A549 treated with AZD2906 at 1 μM for 4 hours (cell line): ENCODE results near the gene MT1E. TPM values are rescaled to one million over a fixed set of nuclear protein-coding genes. Genes with fewer than 3 reads are reported as not detected.

Experiments used
- total RNA-seq: library from RNA; stranded (reverse); fragments of 200-300 nt; extraction: Qiagen RNA extraction; gene quantifications from 5 replicates; pipeline ENCODE4 v1.2.3, GENCODE V29; 2022

Gene MT1E
- 0.15 to 0.21 TPM in 2 of 5 replicates, not detected in the others for total RNA-seq

GRCh38 chr16:56625140-56625942 is at the start of gene MT1E:
MT1E (plus strand) TSS chr16:56625781; CDS start chr16:56625852, 71 bp downstream.

DNA sequence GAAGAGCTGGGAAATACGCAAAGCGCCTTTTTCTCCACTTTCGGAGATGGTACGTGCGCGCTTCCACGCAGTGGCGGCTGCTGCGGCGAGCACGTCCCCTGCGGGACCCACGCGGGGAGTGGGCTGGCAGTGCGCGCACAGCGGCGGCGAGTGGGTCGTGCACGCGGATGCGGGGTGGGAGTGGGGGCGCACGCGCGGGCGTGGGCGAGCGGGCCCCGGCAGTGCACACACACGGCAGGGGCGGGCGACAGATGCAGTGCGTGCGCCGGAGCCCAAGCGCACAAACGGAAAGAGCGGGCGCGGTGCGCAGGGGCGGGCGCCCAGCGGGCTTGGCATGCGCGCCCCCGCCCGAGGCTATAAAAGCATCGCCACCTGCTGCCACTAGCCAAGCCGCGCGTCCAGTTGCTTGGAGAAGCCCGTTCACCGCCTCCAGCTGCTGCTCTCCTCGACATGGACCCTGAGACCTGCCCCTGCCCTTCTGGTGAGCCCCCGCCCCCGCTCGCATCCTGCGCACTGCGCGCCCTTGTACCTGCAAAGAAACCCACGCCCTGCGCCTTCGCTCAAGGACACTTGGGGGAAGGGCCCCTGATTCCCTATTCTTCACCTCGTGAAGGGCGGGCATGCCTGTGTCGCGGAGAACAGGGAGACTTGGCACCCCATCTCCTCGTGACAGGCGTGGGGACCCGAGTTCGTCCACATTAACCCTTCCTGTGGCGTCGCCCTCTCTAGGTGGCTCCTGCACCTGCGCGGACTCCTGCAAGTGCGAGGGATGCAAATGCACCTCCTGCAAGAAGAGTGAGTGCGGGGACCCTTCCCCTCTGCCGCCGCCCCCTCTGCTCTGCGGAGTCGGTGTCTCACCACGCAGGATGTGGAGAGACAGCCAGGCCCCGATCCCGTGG is 36.2 kb upstream of the MT1E start, which contains the start of gene MT3:
Gene MT3, plus strand, starts transcription at position 388 of the 899 bp plus-strand sequence. Its CDS starts 63 bp downstream, at position 451.

DNA sequence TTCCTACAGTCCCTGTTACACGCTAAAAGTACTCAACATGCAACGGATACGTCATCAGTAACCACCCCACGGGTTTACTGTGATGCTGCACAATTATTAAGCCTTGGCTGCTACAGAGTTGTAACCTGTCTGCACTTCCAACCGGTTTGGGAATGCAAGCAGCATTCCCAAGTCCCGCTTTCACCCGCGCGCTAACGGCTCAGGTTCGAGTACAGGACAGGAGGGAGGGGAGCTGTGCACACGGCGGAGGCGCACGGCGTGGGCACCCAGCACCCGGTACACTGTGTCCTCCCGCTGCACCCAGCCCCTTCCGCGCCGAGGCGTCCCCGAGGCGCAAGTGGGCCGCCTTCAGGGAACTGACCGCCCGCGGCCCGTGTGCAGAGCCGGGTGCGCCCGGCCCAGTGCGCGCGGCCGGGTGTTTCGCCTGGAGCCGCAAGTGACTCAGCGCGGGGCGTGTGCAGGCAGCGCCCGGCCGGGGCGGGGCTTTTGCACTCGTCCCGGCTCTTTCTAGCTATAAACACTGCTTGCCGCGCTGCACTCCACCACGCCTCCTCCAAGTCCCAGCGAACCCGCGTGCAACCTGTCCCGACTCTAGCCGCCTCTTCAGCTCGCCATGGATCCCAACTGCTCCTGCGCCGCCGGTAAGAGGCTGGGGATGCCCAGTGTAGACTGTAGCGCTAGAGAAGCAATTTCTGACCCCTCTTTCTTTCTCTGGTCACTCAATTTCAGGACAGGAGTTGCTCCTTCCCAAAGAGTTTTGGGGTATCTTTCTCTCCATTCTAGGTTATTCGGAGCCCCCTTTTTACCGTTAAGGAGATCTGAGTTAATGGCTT is 17.3 kb upstream of the MT1E start, which contains the start of gene MT2A:
Gene MT2A, plus strand, starts transcription at position 542 of the 833 bp plus-strand sequence. Its CDS starts 72 bp downstream, at position 614.

GRCh38 chr16:56632156-56632847 is 6.7 kb downstream of the MT1E start, which contains the start of gene MT1M:
MT1M (plus strand) TSS chr16:56632659; CDS start chr16:56632732, 73 bp downstream.

GRCh38 chr16:56637814-56638750 is 12.5 kb downstream of the MT1E start, which contains the start of gene MT1A:
MT1A (plus strand) TSS chr16:56638666; CDS start chr16:56638739, 73 bp downstream.

GRCh38 chr16:56651586-56651985 is 26.0 kb downstream of the MT1E start, which contains the start of gene MT1B:
MT1B (plus strand) TSS chr16:56651886; CDS start chr16:56651954, 68 bp downstream.

GRCh38 chr16:56657555-56658326 is 32.2 kb downstream of the MT1E start, which contains the start of gene MT1F:
MT1F (plus strand) TSS chr16:56657959; CDS start chr16:56658059, 100 bp downstream.

GRCh38 chr16:56667581-56668571 is 42.3 kb downstream of the MT1E start, which contains the start of gene MT1G:
MT1G (minus strand) TSS chr16:56668065; CDS start chr16:56667993, 72 bp downstream.

DNA sequence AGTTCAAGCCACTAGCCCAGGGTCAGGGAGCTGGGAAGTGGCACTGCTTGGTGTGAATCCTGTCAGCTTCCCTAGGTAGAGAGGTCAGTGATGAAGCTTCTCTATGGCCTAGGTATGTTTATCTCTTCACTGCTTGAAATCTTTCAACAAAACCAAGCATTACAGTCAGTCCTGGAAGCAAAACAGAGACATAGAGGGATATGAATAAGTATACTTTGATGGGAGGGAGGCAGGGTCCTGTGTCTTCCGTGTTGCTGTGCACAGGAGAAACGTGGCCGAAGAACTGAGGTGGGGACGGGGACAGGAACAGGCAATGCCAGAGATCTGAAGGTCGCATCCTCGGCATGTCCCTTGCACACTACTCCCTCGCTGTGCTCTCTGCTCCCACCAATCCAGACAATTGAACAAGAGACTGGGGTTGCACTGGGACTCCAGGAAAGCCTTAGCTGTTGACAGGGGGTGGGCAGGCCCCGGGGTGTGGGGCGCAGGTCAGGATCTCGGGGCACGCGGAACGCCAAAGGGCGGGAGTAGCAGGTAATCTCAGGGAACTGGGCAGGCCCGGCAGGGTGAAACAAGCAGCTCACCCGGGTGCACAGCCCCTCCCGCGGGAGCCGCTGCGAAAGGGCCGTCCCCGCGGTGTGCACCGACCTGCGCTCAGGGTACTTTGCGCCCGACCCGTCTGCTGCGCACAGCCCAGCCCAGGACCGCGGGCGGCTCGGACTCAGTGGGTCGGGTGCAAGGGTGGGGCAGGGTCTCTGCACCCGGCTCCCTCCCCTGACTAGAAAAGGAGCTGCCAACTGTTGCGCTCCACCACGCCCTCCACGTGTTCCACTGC is 43.6 kb downstream of the MT1E start, which contains the start of gene MT1H:
Gene MT1H, plus strand, starts transcription at position 810 of the 835 bp plus-strand sequence. CDS start 71 bp downstream, outside the sequence.

Other genes with a start within 250 kb of the MT1E start
- 65.1 to 70.7 TPM (median 67.4 TPM) in 5 replicates for gene AMFR, start 200.2 kb upstream of the MT1E start, total RNA-seq
- gene NUDT21, start 174.4 kb upstream of the MT1E start, total RNA-seq: 104 to 124 TPM (median 111 TPM) in 5 replicates
- 70.3 to 110 TPM (median 77.4 TPM) in 5 replicates for gene OGFOD1, start 174.2 kb upstream of the MT1E start, total RNA-seq
- gene BBS2, start 105.8 kb upstream of the MT1E start, total RNA-seq: 15.8 to 32.7 TPM (median 22.1 TPM) in 5 replicates
- not detected in 5 replicates for gene MT4, start 60.7 kb upstream of the MT1E start, total RNA-seq
- 0.41 to 0.88 TPM (median 0.79 TPM) in 5 replicates for gene MT3, start 36.3 kb upstream of the MT1E start, total RNA-seq
- gene MT2A, start 17.2 kb upstream of the MT1E start, total RNA-seq: 2,240 to 3,417 TPM (median 2,786 TPM) in 5 replicates
- gene MT1M, start 6.9 kb downstream of the MT1E start, total RNA-seq: 0.09 to 0.17 TPM in 2 of 5 replicates, not detected in the others
- 30.1 to 42.3 TPM (median 34.0 TPM) in 5 replicates for gene MT1A, start 12.9 kb downstream of the MT1E start, total RNA-seq
- gene MT1B, start 26.1 kb downstream of the MT1E start, total RNA-seq: 0.38 to 0.92 TPM (median 0.76 TPM) in 4 of 5 replicates, not detected in the other
- 16.6 to 30.8 TPM (median 20.1 TPM) in 5 replicates for gene MT1F, start 32.2 kb downstream of the MT1E start, total RNA-seq
- not detected in 5 replicates for gene MT1G, start 42.3 kb downstream of the MT1E start, total RNA-seq
- gene MT1H, start 44.0 kb downstream of the MT1E start, total RNA-seq: not detected in 5 replicates
- gene MT1X, start 56.7 kb downstream of the MT1E start, total RNA-seq: 569 to 951 TPM (median 792 TPM) in 5 replicates
- 82.1 to 106 TPM (median 104 TPM) in 5 replicates for gene NUP93, start 104.3 kb downstream of the MT1E start, total RNA-seq
- 0.02 to 0.06 TPM in 2 of 5 replicates, not detected in the others for gene SLC12A3, start 239.4 kb downstream of the MT1E start, total RNA-seq